Endothelial cell of umbilical vein (primary cell): ENCODE results near the gene CACNA1A. TPM values are rescaled to one million over a fixed set of nuclear protein-coding genes. Genes with fewer than 3 reads are reported as not detected.

Experiments used
- BruUV-seq: library from RNA; stranded (reverse); fragments of 400-500 nt; replicated peaks from 2 replicates; lab custom pipeline; 2021; lab: Mats Ljungman, UMichigan
- CTCF ChIA-PET: fragments of 300-600, 350-600 bp; sonication (Branson Sonifier 250); formaldehyde crosslinking; loops from one replicate; lab custom pipeline; 2021; ENCODE audit warnings: antibody characterized with exemption, inconsistent platforms; lab: Charles Lee
- POLR2A ChIA-PET: fragments of 300-600, 350-600 bp; sonication (Branson Sonifier 250); formaldehyde crosslinking; loops from one replicate; lab custom pipeline; 2021; ENCODE audit warnings: antibody characterized with exemption, inconsistent platforms; lab: Charles Lee
- DNase-seq: peaks from one replicate; pipeline ENCODE4 v3.0.0-alpha.2; 2011; ENCODE audit warnings: low read depth, low spot score
- FAIRE-seq: peaks from 2 replicates; lab custom pipeline; 2011; peaks lifted over from hg19 to GRCh38; lab: Jason Lieb, UNC
- H2AFZ ChIP-seq: 2 replicates; pipeline ENCODE4 v1.6.0; 2012; ENCODE audit warnings: low read depth, low read length, control low read depth, inconsistent platforms
- H3K27ac ChIP-seq: 2 replicates; pipeline ENCODE4 v1.5.1; 2011; ENCODE audit warnings: low read depth, mild to moderate bottlenecking, control low read depth, low read length, moderate library complexity; ENCODE audit not compliant: insufficient read depth
- H3K27me3 ChIP-seq, 2 experiments: 2 replicates each; pipeline versions ENCODE4 v1.6.0 to v1.6.1; 2011; ENCODE audit warnings: low read length in 2 of 2, mixed read lengths in 1 of 2; ENCODE audit not compliant: control insufficient read depth in 2 of 2, insufficient read depth in 2 of 2
- H3K36me3 ChIP-seq, 2 experiments: 2 replicates in 1 of 2; 3 replicates in 1 of 2; pipeline ENCODE4 v1.5.1; 2011; ENCODE audit warnings: low read length in 2 of 2, mild to moderate bottlenecking in 1 of 2, moderate library complexity in 1 of 2; ENCODE audit not compliant: control insufficient read depth in 2 of 2, insufficient read depth in 2 of 2; ENCODE audit errors: extremely low read depth in 1 of 2
- H3K4me1 ChIP-seq: 3 replicates; pipeline ENCODE4 v1.5.1; 2011; ENCODE audit warnings: mild to moderate bottlenecking, low read length; ENCODE audit not compliant: control insufficient read depth, insufficient read depth; ENCODE audit errors: extremely low read depth
- H3K4me2 ChIP-seq: 2 replicates; pipeline ENCODE4 v1.6.1; 2011; ENCODE audit warnings: low read length, control low read depth, mixed read lengths; ENCODE audit not compliant: insufficient read depth
- H3K4me3 ChIP-seq, 3 experiments: fragments of 200-600 bp in 1 of 3; sonication (generic), shearing (Covaris generic) in 1 of 3; replicated peaks in 1 of 3; 2 replicates each; pipeline ENCODE4 v1.5.1; 2011 to 2016; ENCODE audit warnings: control low read depth in 3 of 3, low read length in 3 of 3, mild to moderate bottlenecking in 2 of 3, inconsistent platforms in 1 of 3, low read depth in 1 of 3, moderate library complexity in 1 of 3; ENCODE audit not compliant: insufficient read depth in 1 of 3
- H3K79me2 ChIP-seq: 2 replicates; pipeline ENCODE4 v1.6.0; 2012; ENCODE audit warnings: low read length, inconsistent platforms; ENCODE audit not compliant: control insufficient read depth, insufficient read depth
- H3K9ac ChIP-seq: replicated peaks from 2 replicates; pipeline ENCODE3; 2011; ENCODE audit warnings: low read length, control low read depth; ENCODE audit not compliant: insufficient read depth; ENCODE audit errors: extremely low read depth
- H3K9me1 ChIP-seq: replicated peaks from 3 replicates; pipeline ENCODE4 v1.6.0; 2011; ENCODE audit warnings: mild to moderate bottlenecking, low read length; ENCODE audit not compliant: control insufficient read depth, insufficient read depth; ENCODE audit errors: extremely low read depth
- H3K9me3 ChIP-seq: replicated peaks from 2 replicates; pipeline ENCODE4 v1.5.1; 2012; ENCODE audit warnings: low read length, inconsistent platforms; ENCODE audit not compliant: control insufficient read depth, insufficient read depth
- H4K20me1 ChIP-seq: replicated peaks from 2 replicates; pipeline ENCODE3; 2011; ENCODE audit warnings: mild to moderate bottlenecking, low read length; ENCODE audit not compliant: control insufficient read depth, insufficient read depth; ENCODE audit errors: extremely low read depth
- EZH2 ChIP-seq: IDR thresholded peaks from 2 replicates; pipeline ENCODE4 v1.6.1; 2012; ENCODE audit warnings: borderline replicate concordance, low read depth, mild to moderate bottlenecking, moderate library complexity, low read length, inconsistent platforms; ENCODE audit not compliant: severe bottlenecking
- FOS ChIP-seq: IDR thresholded peaks from 2 replicates; pipeline ENCODE4 v1.6.1; 2011; ENCODE audit warnings: mild to moderate bottlenecking, low read length, moderate library complexity, borderline replicate concordance; ENCODE audit not compliant: insufficient read depth
- GATA2 ChIP-seq: IDR thresholded peaks from 2 replicates; pipeline ENCODE4 v1.7.0; 2011; ENCODE audit warnings: low read depth, mild to moderate bottlenecking, moderate library complexity, mixed read lengths, low read length; ENCODE audit not compliant: insufficient read length, insufficient read depth
- JUN ChIP-seq: IDR thresholded peaks from 2 replicates; pipeline ENCODE4 v1.6.1; 2011; ENCODE audit warnings: borderline replicate concordance, low read depth; ENCODE audit not compliant: insufficient read length, insufficient read depth
- MYC ChIP-seq: IDR thresholded peaks from one replicate; pipeline ENCODE4 v1.6.1; 2011; ENCODE audit warnings: mild to moderate bottlenecking, low read depth, low read length
- POLR2A ChIP-seq: IDR thresholded peaks from 2 replicates; pipeline ENCODE4 v1.6.1; 2012; ENCODE audit warnings: low read depth, mild to moderate bottlenecking, control low read depth, low read length
- POLR2AphosphoS5 ChIP-seq: IDR thresholded peaks from 2 replicates; pipeline ENCODE4 v1.6.1; 2012; ENCODE audit warnings: low read depth, mild to moderate bottlenecking, control low read depth, low read length, moderate library complexity; ENCODE audit not compliant: insufficient read depth
- dilution Hi-C: fragments of 300-500 bp; cut with MboI; formaldehyde crosslinking; loops from one replicate; pipeline ENCODE4 v1.15.0; 2019; ENCODE audit warnings: low sequenced_read_pairs; ENCODE audit not compliant: extremely low pct_ligation_motif_present
- intact Hi-C: fragments of 100-400 bp; cut with micrococcal nuclease; formaldehyde crosslinking; loops from one replicate; pipeline ENCODE4 v1.10.0; 2022
- polyA plus RNA-seq, 4 experiments: library from polyadenylated mRNA; depleted of rRNA in 3 of 4; stranded (reverse) in 3 of 4; unstranded in 1 of 4; fragments of >200 nt; gene quantifications; 2 replicates each; pipeline versions ENCODE4 v1.2.1 to v1.2.3, GENCODE V29; 2011 to 2012; ENCODE audit warnings: missing spikeins in 1 of 4
- total RNA-seq: library from RNA; stranded (reverse); gene quantifications from 2 replicates; pipeline ENCODE4 v1.2.3, GENCODE V29; 2021
- TF ChIP-seq, protein P1 (sequence below): IDR thresholded peaks from 2 replicates; pipeline ENCODE4 v1.6.1; 2011; ENCODE audit not compliant: insufficient read depth, insufficient read length
- TF ChIP-seq, protein P2 (sequence below), 2 donors: IDR thresholded peaks; 1 replicate in 1 of 2; 2 replicates in 1 of 2; pipeline ENCODE4 v1.5.1; 2011; ENCODE audit warnings: low read length in 2 of 2, mild to moderate bottlenecking in 2 of 2, moderate library complexity in 2 of 2, control low read depth in 1 of 2, inconsistent platforms in 1 of 2, low read depth in 1 of 2; ENCODE audit not compliant: insufficient read depth in 1 of 2; ENCODE audit errors: extremely low read depth in 1 of 2

Gene CACNA1A
- total and polyA plus RNA-seq, 2 donors (not counting 3 experiments of a cell fraction or from before 2014, with no cell fraction given) = 0.17 to 0.38 TPM

DNA sequence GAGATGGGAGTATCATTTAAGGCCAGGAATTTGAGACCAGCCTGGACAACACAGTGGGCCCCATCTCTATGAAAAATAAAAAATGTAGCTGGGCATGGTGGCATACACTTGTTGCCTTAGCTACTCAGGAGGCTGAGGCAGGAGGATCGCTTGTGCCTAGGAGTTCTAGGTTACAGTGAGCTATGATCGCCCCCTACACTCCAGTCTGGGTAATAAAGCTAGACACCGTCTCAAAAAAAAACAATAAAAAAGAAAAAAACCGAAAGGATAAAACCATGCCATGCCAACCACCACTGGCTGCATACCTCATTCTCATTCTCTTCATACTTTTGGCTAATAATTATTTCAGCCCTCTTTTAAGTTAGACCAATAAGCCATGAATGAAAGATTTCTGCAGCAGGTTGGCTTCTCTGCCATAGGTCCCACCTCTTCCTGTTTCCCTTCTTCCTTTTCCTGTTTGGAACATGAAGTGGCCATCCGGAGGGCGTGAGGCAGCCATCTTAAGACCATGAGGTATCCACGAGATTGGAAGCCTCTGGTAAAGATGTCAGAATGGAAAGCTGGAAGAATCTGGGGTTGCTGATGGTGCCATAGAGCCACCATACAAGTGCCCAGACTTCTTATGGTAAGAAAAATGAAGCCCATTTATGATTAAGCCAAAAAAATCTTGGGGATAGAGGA, 171.3 kb downstream of the CACNA1A start:
- H3K27me3 ChIP-seq = no peaks in the 10 kb centered on the region
- POLR2A ChIA-PET = no interaction called here
- no TSS peak for BruUV-seq
- FAIRE-seq = no peak
- H3K4me1 ChIP-seq = no peaks in the 10 kb centered on the region
- no peak for TF ChIP-seq MYC
- TF ChIP-seq, protein P1, sequence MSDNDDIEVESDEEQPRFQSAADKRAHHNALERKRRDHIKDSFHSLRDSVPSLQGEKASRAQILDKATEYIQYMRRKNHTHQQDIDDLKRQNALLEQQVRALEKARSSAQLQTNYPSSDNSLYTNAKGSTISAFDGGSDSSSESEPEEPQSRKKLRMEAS = no peak
- TF ChIP-seq, protein P2, sequence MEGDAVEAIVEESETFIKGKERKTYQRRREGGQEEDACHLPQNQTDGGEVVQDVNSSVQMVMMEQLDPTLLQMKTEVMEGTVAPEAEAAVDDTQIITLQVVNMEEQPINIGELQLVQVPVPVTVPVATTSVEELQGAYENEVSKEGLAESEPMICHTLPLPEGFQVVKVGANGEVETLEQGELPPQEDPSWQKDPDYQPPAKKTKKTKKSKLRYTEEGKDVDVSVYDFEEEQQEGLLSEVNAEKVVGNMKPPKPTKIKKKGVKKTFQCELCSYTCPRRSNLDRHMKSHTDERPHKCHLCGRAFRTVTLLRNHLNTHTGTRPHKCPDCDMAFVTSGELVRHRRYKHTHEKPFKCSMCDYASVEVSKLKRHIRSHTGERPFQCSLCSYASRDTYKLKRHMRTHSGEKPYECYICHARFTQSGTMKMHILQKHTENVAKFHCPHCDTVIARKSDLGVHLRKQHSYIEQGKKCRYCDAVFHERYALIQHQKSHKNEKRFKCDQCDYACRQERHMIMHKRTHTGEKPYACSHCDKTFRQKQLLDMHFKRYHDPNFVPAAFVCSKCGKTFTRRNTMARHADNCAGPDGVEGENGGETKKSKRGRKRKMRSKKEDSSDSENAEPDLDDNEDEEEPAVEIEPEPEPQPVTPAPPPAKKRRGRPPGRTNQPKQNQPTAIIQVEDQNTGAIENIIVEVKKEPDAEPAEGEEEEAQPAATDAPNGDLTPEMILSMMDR (IDR thresholded peaks at IDR 0.05; ENCODE audit: extremely low read depth in 1 of 2, insufficient read depth in 1 of 2, low read depth in 1 of 2, low read length in 2 of 2) = no peak
- TF ChIP-seq EZH2 = no peak
- TF ChIP-seq JUN = no peak
- TF ChIP-seq FOS = no peak
- no peak for TF ChIP-seq POLR2A
- TF ChIP-seq GATA2 = no peak
- TF ChIP-seq POLR2AphosphoS5 = no peak
- no peak overlapping the region for H3K4me3 ChIP-seq
- DNase-seq = no peak
- intact Hi-C loops = no loop called here
- no peak overlapping the region for H2AFZ ChIP-seq
- dilution Hi-C loops = no loop called here
- H3K79me2 ChIP-seq = no peaks in the 10 kb centered on the region
- CTCF ChIA-PET = interaction anchor here (1.3 kb wide), 1 partner anchor 57 kb away, joined by 3 read pairs; no protein-coding TSS in a partner anchor
- no peaks in the 10 kb centered on the region for H3K9me1 ChIP-seq
- H4K20me1 ChIP-seq = no peaks in the 10 kb centered on the region
- H3K9ac ChIP-seq = no peak overlapping the region
- H3K9me3 ChIP-seq = no peaks in the 10 kb centered on the region
- no peaks in the 10 kb centered on the region for H3K36me3 ChIP-seq
- no peak overlapping the region for H3K27ac ChIP-seq
- no peak overlapping the region for H3K4me2 ChIP-seq
